H1 (cell line): Measurements from ENCODE around the gene GPS1.

Source experiments
- BACH1 ChIP-seq: IDR thresholded peaks from 2 replicates; pipeline ENCODE4 v1.6.1; 2012; ENCODE audit warnings: low read length, improper control_type of control experiment
- BRCA1 ChIP-seq: IDR thresholded peaks from 2 replicates; pipeline ENCODE4 v1.6.1; 2012; ENCODE audit warnings: low read depth, low read length, improper control_type of control experiment
- CTCF ChIP-seq, 3 experiments: IDR thresholded peaks; 1 replicate in 2 of 3; 2 replicates in 1 of 3; pipeline versions ENCODE4 v1.5.1 to v1.6.1; 2011; ENCODE audit warnings: low read length in 3 of 3, mild to moderate bottlenecking in 3 of 3, inconsistent platforms in 2 of 3, low read depth in 1 of 3, moderate library complexity in 1 of 3; ENCODE audit not compliant: insufficient read depth in 1 of 3; ENCODE audit errors: control extremely low read depth in 1 of 3
- FOSL1 ChIP-seq: IDR thresholded peaks from 2 replicates; pipeline ENCODE4 v1.6.1; 2011; ENCODE audit warnings: mild to moderate bottlenecking, low read depth, low read length, moderate library complexity; ENCODE audit not compliant: insufficient read depth
- JUND ChIP-seq: IDR thresholded peaks from 2 replicates; pipeline ENCODE4 v1.6.1; 2011; ENCODE audit warnings: mild to moderate bottlenecking, improper control_type of control experiment, low read length
- POLR2A ChIP-seq, 2 experiments: IDR thresholded peaks; 1 replicate in 1 of 2; 2 replicates in 1 of 2; pipeline ENCODE4 v1.6.1; 2011; ENCODE audit warnings: low read depth in 2 of 2, low read length in 2 of 2, mild to moderate bottlenecking in 2 of 2; ENCODE audit errors: control extremely low read depth in 1 of 2
- RAD21 ChIP-seq, 2 experiments: IDR thresholded peaks in 1 of 2; conservative IDR thresholded peaks in 1 of 2; 2 replicates each; pipeline ENCODE4 v1.6.1; 2011; ENCODE audit warnings: low read depth in 2 of 2, low read length in 2 of 2, improper control_type of control experiment in 1 of 2, inconsistent platforms in 1 of 2, mild to moderate bottlenecking in 1 of 2, moderate library complexity in 1 of 2
- SIX5 ChIP-seq: IDR thresholded peaks from 2 replicates; pipeline ENCODE4 v1.6.1; 2011; ENCODE audit warnings: mild to moderate bottlenecking, low read depth, low read length
- SUZ12 ChIP-seq: fragments of 200-600 bp; sonication (generic); IDR thresholded peaks from 2 replicates; pipeline ENCODE4 v1.6.1; 2012; ENCODE audit warnings: mild to moderate bottlenecking, inconsistent platforms, low read length, moderate library complexity, mixed read lengths
- TAF1 ChIP-seq: IDR thresholded peaks from 2 replicates; pipeline ENCODE4 v1.6.1; 2011; ENCODE audit warnings: mild to moderate bottlenecking, low read depth, low read length

- no peak for TF ChIP-seq BACH1
- no peak for TF ChIP-seq SIX5
- no peak for TF ChIP-seq POLR2A (IDR thresholded peaks at IDR 0.05; ENCODE audit: control extremely low read depth in 1 of 2, low read depth in 2 of 2, low read length in 2 of 2)
- TF ChIP-seq JUND = no peak
- no peak for TF ChIP-seq TAF1
- no peak for TF ChIP-seq CTCF (IDR thresholded peaks at IDR 0.05; ENCODE audit: control extremely low read depth in 1 of 3, insufficient read depth in 1 of 3, low read depth in 1 of 3, low read length in 3 of 3)
- TF ChIP-seq RAD21 (IDR thresholded peaks at IDR 0.05 in 1 of 2, conservative IDR thresholded peaks at IDR 0.05 in 1 of 2; ENCODE audit: low read depth in 2 of 2, low read length in 2 of 2) = no peak
- no peak for TF ChIP-seq SUZ12
- TF ChIP-seq FOSL1 = no peak
- TF ChIP-seq BRCA1 = no peak
These were observed 46.9 kb upstream of the GPS1 start for GRCh38 chr17:82004517-82005455.
